SU-DHL-6 (cell line): ENCODE results near the gene BEST1.

ENCODE experiments used
- EZH2phosphoT487 ChIP-seq: fragments of 200-600 bp; sonication (generic), shearing (Covaris generic); conservative IDR thresholded peaks from 2 replicates; pipeline ENCODE4 v1.6.1; 2018; ENCODE audit warnings: mild to moderate bottlenecking, antibody characterized with exemption, low read length, moderate library complexity, mixed read lengths
- TF ChIP-seq, protein P1 (sequence below): fragments of 200-600 bp; sonication (generic); IDR thresholded peaks from one replicate; pipeline ENCODE4 v1.5.1; 2017; ENCODE audit warnings: antibody characterized with exemption, mild to moderate bottlenecking, low read length, moderate library complexity; ENCODE audit not compliant: insufficient read depth, poor library complexity, severe bottlenecking

DNA sequence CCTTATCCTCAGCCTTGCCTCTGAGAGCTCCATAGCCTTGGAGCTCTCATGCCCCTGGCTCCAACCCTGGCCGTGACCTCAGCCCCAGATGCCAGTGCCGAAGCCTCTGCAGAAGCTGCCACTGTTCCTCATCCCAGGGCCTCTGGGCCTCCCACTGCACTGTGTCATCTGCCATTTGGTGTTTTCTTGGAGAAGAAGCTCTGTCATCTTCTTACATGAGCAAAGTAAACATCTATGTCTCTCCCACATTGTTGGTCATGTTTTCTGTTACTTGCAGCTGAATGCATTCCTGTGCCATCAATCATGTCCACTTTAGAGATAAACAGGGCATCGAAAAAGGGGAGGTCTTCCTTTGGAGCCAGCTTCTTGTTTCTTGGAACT, 62.3 kb downstream of the BEST1 start:
- TF ChIP-seq, protein P1, sequence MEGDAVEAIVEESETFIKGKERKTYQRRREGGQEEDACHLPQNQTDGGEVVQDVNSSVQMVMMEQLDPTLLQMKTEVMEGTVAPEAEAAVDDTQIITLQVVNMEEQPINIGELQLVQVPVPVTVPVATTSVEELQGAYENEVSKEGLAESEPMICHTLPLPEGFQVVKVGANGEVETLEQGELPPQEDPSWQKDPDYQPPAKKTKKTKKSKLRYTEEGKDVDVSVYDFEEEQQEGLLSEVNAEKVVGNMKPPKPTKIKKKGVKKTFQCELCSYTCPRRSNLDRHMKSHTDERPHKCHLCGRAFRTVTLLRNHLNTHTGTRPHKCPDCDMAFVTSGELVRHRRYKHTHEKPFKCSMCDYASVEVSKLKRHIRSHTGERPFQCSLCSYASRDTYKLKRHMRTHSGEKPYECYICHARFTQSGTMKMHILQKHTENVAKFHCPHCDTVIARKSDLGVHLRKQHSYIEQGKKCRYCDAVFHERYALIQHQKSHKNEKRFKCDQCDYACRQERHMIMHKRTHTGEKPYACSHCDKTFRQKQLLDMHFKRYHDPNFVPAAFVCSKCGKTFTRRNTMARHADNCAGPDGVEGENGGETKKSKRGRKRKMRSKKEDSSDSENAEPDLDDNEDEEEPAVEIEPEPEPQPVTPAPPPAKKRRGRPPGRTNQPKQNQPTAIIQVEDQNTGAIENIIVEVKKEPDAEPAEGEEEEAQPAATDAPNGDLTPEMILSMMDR = no peak
- TF ChIP-seq EZH2phosphoT487 = no peak
